ENCODE data around the gene FSTL5. TPM values are rescaled to one million over a fixed set of nuclear protein-coding genes. Genes with fewer than 3 reads are reported as not detected.

FSTL5 gene
- total RNA-seq, 1 donor = not detected

GRCh38 chr4:161653697-161654096 lies 510.1 kb downstream of the FSTL5 start:
- no peak overlapping the region for H3K4me3 ChIP-seq (ENCODE audit: insufficient read depth, low read length)
- H3K79me2 ChIP-seq (ENCODE audit: insufficient read depth, low read length) = no peaks in the 10 kb centered on the region
- H3K4me2 ChIP-seq (ENCODE audit: insufficient read depth, low read length) = no peak overlapping the region
- H3K4me1 ChIP-seq (ENCODE audit: insufficient read depth, low read length) = no peaks in the 10 kb centered on the region
- H3K36me3 ChIP-seq (ENCODE audit: insufficient read depth, low read length) = no peaks in the 10 kb centered on the region
- no peak overlapping the region for H2AFZ ChIP-seq (ENCODE audit: low read length)
- no peak for DNase-seq (ENCODE audit: insufficient read length, low spot score, missing footprints)
- no peak overlapping the region for H3K27ac ChIP-seq (ENCODE audit: low read depth, low read length)
- peaks cover 4% of the 10 kb centered on the region for H3K9me3 ChIP-seq (ENCODE audit: low read depth, low read length)
- H3K27me3 ChIP-seq (ENCODE audit: insufficient read depth, low read length) = no peaks in the 10 kb centered on the region
- no peaks in the 10 kb centered on the region for H4K20me1 ChIP-seq (ENCODE audit: insufficient read depth, low read length)
- no peak for TF ChIP-seq CTCF (IDR thresholded peaks at IDR 0.05; ENCODE audit: extremely low read depth, low read depth, low read length)

DNA sequence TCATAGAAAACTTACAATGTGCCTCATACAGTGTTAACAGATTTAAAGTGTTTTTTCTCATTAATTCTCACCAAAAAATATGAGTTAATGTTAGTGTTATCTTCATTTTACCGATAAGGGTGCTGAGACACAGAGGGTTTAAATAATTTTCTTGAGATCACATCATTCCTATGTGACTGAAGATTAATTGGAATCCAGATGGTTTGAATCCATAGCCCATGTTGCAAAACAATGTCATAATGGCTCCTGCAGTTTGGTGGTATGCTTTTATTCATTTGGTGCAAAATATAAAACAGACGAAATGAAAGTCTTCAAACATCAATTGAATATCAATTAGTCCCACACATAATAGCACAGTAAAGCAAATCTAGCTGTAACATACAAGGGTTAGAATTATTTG lies 512.2 kb downstream of the FSTL5 start:
- Histone ChIP-seq H3K9me3 (ENCODE audit: low read depth, low read length) (peaks cover 2% of the 10 kb centered on the region), H3K4me2 (ENCODE audit: insufficient read depth, low read length) (no peak overlapping the region), H3K27me3 (ENCODE audit: insufficient read depth, low read length) (no peaks in the 10 kb centered on the region), H3K4me3 (ENCODE audit: insufficient read depth, low read length) (no peak overlapping the region), H3K27ac (ENCODE audit: low read depth, low read length) (no peak overlapping the region), H3K4me1 (ENCODE audit: insufficient read depth, low read length) (no peaks in the 10 kb centered on the region), H4K20me1 (ENCODE audit: insufficient read depth, low read length) (no peaks in the 10 kb centered on the region), H3K79me2 (ENCODE audit: insufficient read depth, low read length) (no peaks in the 10 kb centered on the region), H2AFZ (ENCODE audit: low read length) (no peak overlapping the region), H3K36me3 (ENCODE audit: insufficient read depth, low read length) (no peaks in the 10 kb centered on the region)
- DNase-seq (ENCODE audit: insufficient read length, low spot score, missing footprints) = no peak
- no peak for TF ChIP-seq CTCF (IDR thresholded peaks at IDR 0.05; ENCODE audit: extremely low read depth, low read depth, low read length)

GRCh38 chr4:161650812-161651211 lies 513.0 kb downstream of the FSTL5 start:
- H4K20me1 ChIP-seq (ENCODE audit: insufficient read depth, low read length) = no peaks in the 10 kb centered on the region
- DNase-seq (ENCODE audit: insufficient read length, low spot score, missing footprints) = no peak
- no peaks in the 10 kb centered on the region for H3K79me2 ChIP-seq (ENCODE audit: insufficient read depth, low read length)
- no peak overlapping the region for H3K4me2 ChIP-seq (ENCODE audit: insufficient read depth, low read length)
- no peaks in the 10 kb centered on the region for H3K4me1 ChIP-seq (ENCODE audit: insufficient read depth, low read length)
- H2AFZ ChIP-seq (ENCODE audit: low read length) = no peak overlapping the region
- peaks cover 2% of the 10 kb centered on the region for H3K9me3 ChIP-seq (ENCODE audit: low read depth, low read length)
- H3K27ac ChIP-seq (ENCODE audit: low read depth, low read length) = no peak overlapping the region
- H3K36me3 ChIP-seq (ENCODE audit: insufficient read depth, low read length) = no peaks in the 10 kb centered on the region
- TF ChIP-seq CTCF (IDR thresholded peaks at IDR 0.05; ENCODE audit: extremely low read depth, low read depth, low read length) = no peak
- H3K4me3 ChIP-seq (ENCODE audit: insufficient read depth, low read length) = no peak overlapping the region
- H3K27me3 ChIP-seq (ENCODE audit: insufficient read depth, low read length) = no peaks in the 10 kb centered on the region

DNA sequence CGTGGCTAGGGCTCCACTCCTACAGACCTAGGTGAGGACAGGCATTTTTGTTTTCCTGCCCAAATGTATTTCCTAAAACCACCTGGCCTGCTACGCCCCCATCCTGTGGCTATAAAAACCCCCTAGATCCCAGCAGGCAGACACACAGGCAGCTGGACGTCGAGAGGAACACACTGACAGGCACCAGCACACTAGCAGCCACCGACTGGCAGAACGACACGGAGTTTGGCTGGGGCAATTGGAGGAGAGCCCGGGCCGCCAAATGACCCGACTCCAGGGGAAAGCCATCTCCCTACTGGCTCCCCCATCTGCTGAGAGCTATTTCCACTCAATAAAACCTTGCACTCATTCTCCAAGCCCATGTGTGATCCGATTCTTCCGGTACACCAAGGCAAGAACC lies 516.0 kb downstream of the FSTL5 start:
- H3K27ac ChIP-seq (ENCODE audit: low read depth, low read length) = no peak overlapping the region
- H3K4me1 ChIP-seq (ENCODE audit: insufficient read depth, low read length) = no peaks in the 10 kb centered on the region
- no peak for TF ChIP-seq CTCF (IDR thresholded peaks at IDR 0.05; ENCODE audit: extremely low read depth, low read depth, low read length)

More for the DNA sequence above, 516.0 kb downstream of the FSTL5 start:
- no peak overlapping the region for H2AFZ ChIP-seq (ENCODE audit: low read length)
- peaks cover 2% of the 10 kb centered on the region for H3K9me3 ChIP-seq (ENCODE audit: low read depth, low read length)
- H4K20me1 ChIP-seq (ENCODE audit: insufficient read depth, low read length) = no peaks in the 10 kb centered on the region
- no peak overlapping the region for H3K4me3 ChIP-seq (ENCODE audit: insufficient read depth, low read length)
- no peak overlapping the region for H3K4me2 ChIP-seq (ENCODE audit: insufficient read depth, low read length)
- no peak for DNase-seq (ENCODE audit: insufficient read length, low spot score, missing footprints)
- H3K27me3 ChIP-seq (ENCODE audit: insufficient read depth, low read length) = no peaks in the 10 kb centered on the region
- H3K79me2 ChIP-seq (ENCODE audit: insufficient read depth, low read length) = no peaks in the 10 kb centered on the region
- H3K36me3 ChIP-seq (ENCODE audit: insufficient read depth, low read length) = no peaks in the 10 kb centered on the region

Measured in osteoblast (primary cell).